ENCODE data around the gene RAD51B. TPM values are rescaled to one million over a fixed set of nuclear protein-coding genes. Genes with fewer than 3 reads are reported as not detected.

RAD51B gene
- total and polyA plus RNA-seq, 2 experiments from 2014 or later = 11.7 to 17.8 TPM

DNA sequence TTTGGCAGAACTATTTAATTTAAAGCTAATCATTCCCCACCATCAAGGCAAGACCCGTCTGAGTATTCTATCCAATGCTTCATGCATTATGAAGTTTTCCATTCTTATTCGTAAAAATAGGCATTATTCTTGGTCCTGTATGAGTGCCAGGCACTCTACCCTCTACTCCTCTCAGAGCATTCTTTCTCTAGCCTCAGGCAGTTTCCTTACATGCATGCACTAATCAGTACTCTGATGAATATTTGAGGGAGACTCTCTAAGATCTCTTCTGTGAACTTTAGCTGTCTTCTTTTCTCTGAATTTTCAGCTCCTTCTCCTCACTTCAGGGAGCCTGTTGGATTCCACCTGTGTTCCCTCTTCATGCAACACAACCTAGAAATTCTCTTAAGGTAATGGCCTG, 334.7 kb downstream of the RAD51B start:
- no peaks in the 10 kb centered on the region for H3K27me3 ChIP-seq
- TF ChIP-seq, protein P1, sequence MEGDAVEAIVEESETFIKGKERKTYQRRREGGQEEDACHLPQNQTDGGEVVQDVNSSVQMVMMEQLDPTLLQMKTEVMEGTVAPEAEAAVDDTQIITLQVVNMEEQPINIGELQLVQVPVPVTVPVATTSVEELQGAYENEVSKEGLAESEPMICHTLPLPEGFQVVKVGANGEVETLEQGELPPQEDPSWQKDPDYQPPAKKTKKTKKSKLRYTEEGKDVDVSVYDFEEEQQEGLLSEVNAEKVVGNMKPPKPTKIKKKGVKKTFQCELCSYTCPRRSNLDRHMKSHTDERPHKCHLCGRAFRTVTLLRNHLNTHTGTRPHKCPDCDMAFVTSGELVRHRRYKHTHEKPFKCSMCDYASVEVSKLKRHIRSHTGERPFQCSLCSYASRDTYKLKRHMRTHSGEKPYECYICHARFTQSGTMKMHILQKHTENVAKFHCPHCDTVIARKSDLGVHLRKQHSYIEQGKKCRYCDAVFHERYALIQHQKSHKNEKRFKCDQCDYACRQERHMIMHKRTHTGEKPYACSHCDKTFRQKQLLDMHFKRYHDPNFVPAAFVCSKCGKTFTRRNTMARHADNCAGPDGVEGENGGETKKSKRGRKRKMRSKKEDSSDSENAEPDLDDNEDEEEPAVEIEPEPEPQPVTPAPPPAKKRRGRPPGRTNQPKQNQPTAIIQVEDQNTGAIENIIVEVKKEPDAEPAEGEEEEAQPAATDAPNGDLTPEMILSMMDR (IDR thresholded peaks at IDR 0.05; ENCODE audit: low read depth, low read length) = no peak
- no peaks in the 10 kb centered on the region for H3K9me3 ChIP-seq (ENCODE audit: low read depth)
- no peaks in the 10 kb centered on the region for H3K4me1 ChIP-seq (ENCODE audit: low read depth)
- H3K4me3 ChIP-seq = no peak overlapping the region
- DNase-seq (ENCODE audit: low read depth in 1 of 2, low spot score in 1 of 2) = no peak
- no peaks in the 10 kb centered on the region for H3K36me3 ChIP-seq
- H3K27ac ChIP-seq = no peak overlapping the region

DNA sequence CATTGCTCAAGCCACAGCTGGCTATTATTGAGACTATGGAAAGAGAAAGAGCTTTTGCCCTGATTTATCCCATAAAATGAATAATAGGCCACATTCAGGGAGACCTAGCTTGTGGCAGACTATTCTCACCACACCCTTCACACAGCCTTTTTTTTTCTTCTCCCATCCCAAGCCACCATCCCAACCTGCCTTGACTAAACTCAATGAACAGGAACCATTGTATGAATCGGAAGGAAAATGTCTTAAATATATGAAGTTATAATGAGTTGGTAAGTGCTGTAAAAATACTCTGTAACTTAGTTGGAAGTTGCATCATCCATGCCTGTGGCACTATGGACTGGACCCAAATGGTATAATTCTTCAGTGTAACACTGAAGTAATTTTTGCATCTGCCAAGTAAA, 338.4 kb downstream of the RAD51B start:
- TF ChIP-seq, protein P1 (IDR thresholded peaks at IDR 0.05; ENCODE audit: low read depth, low read length) = no peak
- DNase-seq (ENCODE audit: low read depth in 1 of 2, low spot score in 1 of 2) = no peak
- no peaks in the 10 kb centered on the region for H3K27me3 ChIP-seq
- H3K9me3 ChIP-seq (ENCODE audit: low read depth) = no peaks in the 10 kb centered on the region
- H3K4me3 ChIP-seq = no peak overlapping the region
- peaks cover 5% of the 10 kb centered on the region for H3K4me1 ChIP-seq (ENCODE audit: low read depth)
- H3K36me3 ChIP-seq = no peaks in the 10 kb centered on the region
- no peak overlapping the region for H3K27ac ChIP-seq

DNA sequence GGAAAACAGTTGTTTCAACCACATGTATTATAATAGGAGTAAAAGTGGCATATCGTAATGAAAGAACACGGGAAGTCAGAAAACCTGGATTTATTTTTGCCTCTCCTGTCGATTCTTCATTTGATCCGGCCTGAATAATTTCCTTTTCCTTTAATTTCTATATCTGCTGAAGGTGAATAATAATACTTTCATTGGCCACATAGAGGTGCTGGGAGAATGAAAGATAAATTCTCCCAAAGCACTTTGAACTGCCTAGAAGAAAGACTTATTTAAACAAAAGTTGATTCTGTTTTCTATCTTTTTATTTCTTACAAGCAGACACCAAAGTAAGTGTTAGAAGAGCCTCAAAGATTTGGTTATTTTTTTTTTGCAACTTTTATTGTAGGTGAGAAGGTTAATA, 339.1 kb downstream of the RAD51B start:
- Histone ChIP-seq H3K36me3 (no peaks in the 10 kb centered on the region), H3K4me1 (ENCODE audit: low read depth) (peaks cover 5% of the 10 kb centered on the region), H3K9me3 (ENCODE audit: low read depth) (no peaks in the 10 kb centered on the region), H3K27me3 (no peaks in the 10 kb centered on the region), H3K27ac (no peak overlapping the region), H3K4me3 (no peak overlapping the region)
- DNase-seq (ENCODE audit: low read depth in 1 of 2, low spot score in 1 of 2) = no peak
- TF ChIP-seq, protein P1 (IDR thresholded peaks at IDR 0.05; ENCODE audit: low read depth, low read length) = no peak

DNA sequence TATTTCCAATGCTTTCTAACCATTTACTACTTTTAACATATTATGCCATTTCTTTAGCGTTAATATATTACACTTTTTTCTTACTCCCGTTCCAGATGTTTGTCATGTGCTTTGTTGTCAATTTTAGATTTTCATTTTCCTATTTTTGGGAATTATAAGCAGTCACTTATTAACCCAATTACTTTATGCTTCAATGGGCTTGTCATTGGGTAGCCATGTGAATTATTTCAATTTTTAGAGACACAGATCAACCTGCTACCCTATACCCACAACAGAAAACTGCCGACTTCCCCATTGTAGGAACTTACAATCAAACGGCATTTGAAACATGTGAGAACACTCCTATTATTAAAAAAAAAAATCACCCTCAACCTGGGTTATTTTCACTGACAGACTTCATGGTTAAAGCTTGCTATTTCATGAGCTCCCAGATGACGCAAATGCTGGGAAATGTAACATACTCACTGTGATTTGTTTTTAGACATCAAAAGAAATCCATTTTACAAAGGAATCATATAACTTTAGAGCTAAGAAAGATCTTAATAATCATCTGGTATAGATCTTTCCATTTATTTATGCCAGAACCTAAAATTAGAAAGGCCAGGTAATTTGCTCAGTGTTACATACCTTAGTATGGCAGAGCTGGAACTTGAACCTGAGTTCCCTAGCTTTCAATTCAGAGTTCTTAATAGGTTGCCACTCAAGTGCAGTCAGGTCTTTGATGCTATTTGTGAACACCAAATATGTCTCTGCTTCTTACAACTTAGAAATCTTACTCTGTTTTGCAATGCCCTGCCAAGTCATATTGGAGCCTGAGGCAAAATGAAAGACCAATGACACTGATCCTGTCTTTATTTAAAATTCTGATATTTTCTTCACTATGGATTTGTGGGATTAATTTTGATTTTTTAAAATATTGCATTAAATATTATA, 340.4 kb downstream of the RAD51B start:
- H3K4me3 ChIP-seq = no peak overlapping the region
- DNase-seq (ENCODE audit: low read depth in 1 of 2, low spot score in 1 of 2) = peak in 1 of 2 donors; percentile 15
- H3K27ac ChIP-seq = no peak overlapping the region
- no peaks in the 10 kb centered on the region for H3K27me3 ChIP-seq
- TF ChIP-seq, protein P1 (IDR thresholded peaks at IDR 0.05; ENCODE audit: low read depth, low read length) = no peak
- no peaks in the 10 kb centered on the region for H3K9me3 ChIP-seq (ENCODE audit: low read depth)
- peaks cover 5% of the 10 kb centered on the region for H3K4me1 ChIP-seq (ENCODE audit: low read depth)
- H3K36me3 ChIP-seq = no peaks in the 10 kb centered on the region

DNA sequence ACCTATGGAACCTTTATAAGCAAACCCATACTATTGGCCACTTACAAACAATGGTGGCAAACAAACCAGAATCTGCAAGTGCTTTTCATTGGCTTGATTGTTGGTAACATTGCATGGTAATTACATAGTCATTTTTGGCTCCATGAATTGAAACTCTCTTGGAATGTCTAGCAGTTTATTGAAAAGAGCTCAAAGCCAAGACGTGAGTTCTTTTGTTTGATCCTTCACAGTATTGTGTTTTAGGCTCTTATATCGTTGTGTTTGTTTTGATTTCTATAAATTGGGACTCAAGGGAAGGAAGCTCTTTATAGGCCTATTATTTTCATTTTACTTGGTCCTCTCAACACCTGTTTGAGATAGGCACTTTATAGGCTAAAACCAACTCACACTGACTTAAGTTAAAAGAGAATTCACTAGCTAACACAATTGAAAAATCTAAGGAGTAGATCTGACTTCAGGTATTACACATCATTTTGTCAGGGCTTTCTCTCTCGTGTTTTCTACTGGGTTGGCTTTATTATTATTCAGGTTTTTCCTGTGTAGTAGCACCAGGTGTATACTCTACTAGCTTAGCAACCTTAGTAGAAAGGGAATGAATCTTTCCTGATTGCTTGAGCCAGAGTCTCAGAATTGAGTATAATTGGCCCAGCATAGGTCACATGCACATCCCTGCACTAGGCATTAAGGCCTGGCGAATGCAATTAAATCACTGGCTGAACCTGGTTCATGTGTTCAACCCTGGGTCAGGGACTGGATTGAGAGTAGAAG, 341.4 kb downstream of the RAD51B start:
- Histone ChIP-seq H3K4me1 (ENCODE audit: low read depth) (peaks cover 5% of the 10 kb centered on the region), H3K27me3 (no peaks in the 10 kb centered on the region), H3K9me3 (ENCODE audit: low read depth) (no peaks in the 10 kb centered on the region), H3K36me3 (no peaks in the 10 kb centered on the region), H3K27ac (no peak overlapping the region), H3K4me3 (no peak overlapping the region)
- TF ChIP-seq, protein P1 (IDR thresholded peaks at IDR 0.05; ENCODE audit: low read depth, low read length) = no peak
- no peak for DNase-seq (ENCODE audit: low read depth in 1 of 2, low spot score in 1 of 2)
